ENCODE data around the gene MED12L. TPM values are rescaled to one million over a fixed set of nuclear protein-coding genes. Genes with fewer than 3 reads are reported as not detected.

MED12L gene
- total RNA-seq, 1 experiment from 2014 or later, result 14.9 TPM

DNA sequence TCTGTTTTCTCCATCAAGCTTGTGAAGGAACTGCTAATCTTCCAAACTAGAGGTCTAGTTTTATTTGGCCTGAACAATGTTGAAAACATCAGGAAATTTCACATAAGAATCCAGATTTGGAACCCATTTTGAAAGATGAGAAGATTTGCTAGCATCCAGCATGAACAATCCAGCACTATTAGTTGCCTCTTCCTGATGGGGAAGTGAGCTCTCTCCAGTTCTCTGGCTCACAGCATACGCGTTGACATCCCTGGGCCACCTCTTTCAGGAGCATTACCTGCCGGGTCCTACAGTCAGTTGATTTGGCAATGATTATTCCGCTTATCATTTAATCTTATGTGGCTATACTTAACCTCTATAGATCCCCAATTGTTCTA lies 220.3 kb downstream of the MED12L start:
- Histone ChIP-seq H3K27ac (ENCODE audit: insufficient read length, low read depth, low read length) (no peak overlapping the region), H3K27me3 (ENCODE audit: insufficient read depth, low read length) (no peaks in the 10 kb centered on the region)

More for the DNA sequence above, 220.3 kb downstream of the MED12L start:
- Histone ChIP-seq H3K14ac (ENCODE audit: insufficient read depth, low read length) (no peak overlapping the region), H2BK15ac (ENCODE audit: low read depth, low read length) (no peak overlapping the region), H4K91ac (ENCODE audit: insufficient read length, low read depth, low read length) (no peak overlapping the region), H3K18ac (ENCODE audit: insufficient read length, low read depth, low read length) (no peak overlapping the region), H2BK120ac (ENCODE audit: low read depth, low read length, poor library complexity, severe bottlenecking) (no peak overlapping the region), H3K4me1 (ENCODE audit: insufficient read depth, low read length) (peaks cover 12% of the 10 kb centered on the region; the same call in 1 of the 2 replicates), H3K79me1 (ENCODE audit: insufficient read depth, low read depth, low read length, poor library complexity, severe bottlenecking) (no peaks in the 10 kb centered on the region), H4K20me1 (ENCODE audit: control insufficient read depth, insufficient read depth, insufficient read length) (no peaks in the 10 kb centered on the region), H3K79me2 (ENCODE audit: insufficient read depth, low read length) (no peaks in the 10 kb centered on the region), H3K9ac (ENCODE audit: extremely low read depth, insufficient read length, low read length) (no peak overlapping the region), H4K8ac (replicated peaks; ENCODE audit: insufficient read length, low read depth, low read length) (no peak overlapping the region), H3K56ac (ENCODE audit: insufficient read length, low read depth, low read length) (no peak overlapping the region), H2BK12ac (ENCODE audit: insufficient read length, low read depth, low read length) (no peak overlapping the region), H2BK5ac (ENCODE audit: insufficient read length, low read length) (no peak overlapping the region), H3T11ph (ENCODE audit: low read length) (no peak overlapping the region), H3K23ac (ENCODE audit: insufficient read length, low read depth, low read length) (no peak overlapping the region), H4K5ac (ENCODE audit: insufficient read length, low read depth, low read length) (no peak overlapping the region), H2BK20ac (ENCODE audit: low read depth, low read length, poor library complexity, severe bottlenecking) (no peak overlapping the region), H3K4me2 (ENCODE audit: insufficient read depth, insufficient read length, low read length) (no peak overlapping the region), H3K23me2 (ENCODE audit: insufficient read length, low read depth, low read length, poor library complexity, severe bottlenecking) (no peaks in the 10 kb centered on the region), H2AFZ (ENCODE audit: low read length) (no peak overlapping the region), H2AK5ac (ENCODE audit: insufficient read length, low read length) (no peak overlapping the region), H3K9me3 (ENCODE audit: control insufficient read depth, low read depth, low read length) (no peaks in the 10 kb centered on the region), H3K4ac (ENCODE audit: low read depth, low read length) (no peak overlapping the region)
- Mint-ChIP-seq H3K4me3 (0 out of 5 replicates have a peak overlapping the region, but pooled peaks of 1 of the 2 experiments have one; percentile 28), H3K9me3 (no peaks in the 10 kb centered on the region), H3K27me3 (ENCODE audit: low read depth) (no peaks in the 10 kb centered on the region), H3K36me3 (ENCODE audit: insufficient read depth in 1 of 3, low read depth in 3 of 3) (no peaks in the 10 kb centered on the region), H3K4me1 (peaks cover 37 to 44% of the 10 kb centered on the region in 2 experiments), H3K27ac (peak overlapping the region in 2 of 3 experiments; percentile 4 to 48; a peak in 3 of 7 replicates)
- DNase-seq, result no peak
- no CpG with 5 or more reads among the region's 4 CpGs for WGBS (ENCODE audit: extremely low coverage, insufficient read length, low lambda C conversion rate)
- TF ChIP-seq, protein P1, sequence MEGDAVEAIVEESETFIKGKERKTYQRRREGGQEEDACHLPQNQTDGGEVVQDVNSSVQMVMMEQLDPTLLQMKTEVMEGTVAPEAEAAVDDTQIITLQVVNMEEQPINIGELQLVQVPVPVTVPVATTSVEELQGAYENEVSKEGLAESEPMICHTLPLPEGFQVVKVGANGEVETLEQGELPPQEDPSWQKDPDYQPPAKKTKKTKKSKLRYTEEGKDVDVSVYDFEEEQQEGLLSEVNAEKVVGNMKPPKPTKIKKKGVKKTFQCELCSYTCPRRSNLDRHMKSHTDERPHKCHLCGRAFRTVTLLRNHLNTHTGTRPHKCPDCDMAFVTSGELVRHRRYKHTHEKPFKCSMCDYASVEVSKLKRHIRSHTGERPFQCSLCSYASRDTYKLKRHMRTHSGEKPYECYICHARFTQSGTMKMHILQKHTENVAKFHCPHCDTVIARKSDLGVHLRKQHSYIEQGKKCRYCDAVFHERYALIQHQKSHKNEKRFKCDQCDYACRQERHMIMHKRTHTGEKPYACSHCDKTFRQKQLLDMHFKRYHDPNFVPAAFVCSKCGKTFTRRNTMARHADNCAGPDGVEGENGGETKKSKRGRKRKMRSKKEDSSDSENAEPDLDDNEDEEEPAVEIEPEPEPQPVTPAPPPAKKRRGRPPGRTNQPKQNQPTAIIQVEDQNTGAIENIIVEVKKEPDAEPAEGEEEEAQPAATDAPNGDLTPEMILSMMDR (conservative IDR thresholded peaks at IDR 0.05), result no peak

Measured in H9 (cell line).